ENCODE measurements around the gene MYH15. TPM values are rescaled to one million over a fixed set of nuclear protein-coding genes. Genes with fewer than 3 reads are reported as not detected.

MYH15 gene
- total RNA-seq, 6 donors from 2014 or later, result 0.20 to 7.3 (median 0.93) TPM

DNA sequence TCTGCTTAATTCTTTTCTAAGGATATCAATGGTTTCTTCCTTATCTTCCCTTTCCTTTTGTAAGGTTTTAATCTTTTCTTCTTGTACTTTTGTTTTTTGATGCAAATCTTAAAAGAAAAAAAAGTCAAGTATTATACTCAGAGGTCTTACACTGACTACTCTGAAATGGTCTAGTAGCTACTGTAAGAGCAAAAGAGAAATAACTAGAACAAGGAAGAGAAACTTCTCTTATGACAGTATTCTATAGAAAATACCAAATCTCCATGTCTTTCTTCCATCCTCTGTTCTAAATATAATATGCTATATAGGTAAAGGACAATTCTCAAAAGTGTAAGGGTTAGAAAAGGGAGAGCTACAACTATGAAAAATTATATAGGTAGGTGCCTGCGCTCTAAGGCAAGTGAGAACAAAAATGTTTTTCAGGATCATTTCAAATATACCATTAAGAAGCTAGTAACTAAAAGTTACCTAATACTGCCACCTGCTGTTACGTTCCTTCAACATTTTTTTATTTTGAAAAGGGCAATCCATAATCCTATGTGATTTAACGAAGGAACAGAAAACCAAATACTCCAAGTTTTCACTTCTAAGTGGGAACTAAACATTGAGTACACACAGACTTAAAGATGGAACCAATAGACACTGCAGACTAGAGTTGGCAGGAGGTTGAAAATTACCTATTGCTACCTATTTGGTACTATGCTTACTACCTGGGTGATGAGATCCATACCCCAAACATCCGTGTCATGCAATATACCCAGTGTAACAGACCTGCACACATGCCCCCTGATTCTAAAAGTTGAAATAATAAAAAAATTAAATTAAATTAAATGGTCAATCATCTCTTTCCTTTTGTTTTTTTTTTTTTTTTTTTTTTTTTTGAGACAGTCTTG, 42.1 kb upstream of the MYH15 start:
- H3K9me3 ChIP-seq, result no peaks in the 10 kb centered on the region
- H3K36me3 ChIP-seq, result no peaks in the 10 kb centered on the region
- H3K4me3 ChIP-seq, result no peak overlapping the region
- TF ChIP-seq POLR2AphosphoS5 (IDR thresholded peaks at IDR 0.05) (no peak), POLR2A (IDR thresholded peaks at IDR 0.05) (no peak), EP300 (IDR thresholded peaks at IDR 0.05) (no peak)
- TF ChIP-seq, protein P1, sequence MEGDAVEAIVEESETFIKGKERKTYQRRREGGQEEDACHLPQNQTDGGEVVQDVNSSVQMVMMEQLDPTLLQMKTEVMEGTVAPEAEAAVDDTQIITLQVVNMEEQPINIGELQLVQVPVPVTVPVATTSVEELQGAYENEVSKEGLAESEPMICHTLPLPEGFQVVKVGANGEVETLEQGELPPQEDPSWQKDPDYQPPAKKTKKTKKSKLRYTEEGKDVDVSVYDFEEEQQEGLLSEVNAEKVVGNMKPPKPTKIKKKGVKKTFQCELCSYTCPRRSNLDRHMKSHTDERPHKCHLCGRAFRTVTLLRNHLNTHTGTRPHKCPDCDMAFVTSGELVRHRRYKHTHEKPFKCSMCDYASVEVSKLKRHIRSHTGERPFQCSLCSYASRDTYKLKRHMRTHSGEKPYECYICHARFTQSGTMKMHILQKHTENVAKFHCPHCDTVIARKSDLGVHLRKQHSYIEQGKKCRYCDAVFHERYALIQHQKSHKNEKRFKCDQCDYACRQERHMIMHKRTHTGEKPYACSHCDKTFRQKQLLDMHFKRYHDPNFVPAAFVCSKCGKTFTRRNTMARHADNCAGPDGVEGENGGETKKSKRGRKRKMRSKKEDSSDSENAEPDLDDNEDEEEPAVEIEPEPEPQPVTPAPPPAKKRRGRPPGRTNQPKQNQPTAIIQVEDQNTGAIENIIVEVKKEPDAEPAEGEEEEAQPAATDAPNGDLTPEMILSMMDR (IDR thresholded peaks at IDR 0.05), result peak in 5 of 6 experiments; percentile 21 to 67 (median 56)
- 41 to 43% methylated on average over 4 of the region's 4 CpGs for WGBS, 2 donors
- peaks cover 0 to 11% (median 5%) of the 10 kb centered on the region in 4 donors for H3K4me1 ChIP-seq
- H3K27ac ChIP-seq, result no peak overlapping the region
- no peaks in the 10 kb centered on the region for H3K27me3 ChIP-seq
- ATAC-seq (ENCODE audit: low FRiP score in 2 of 2) (peak in 1 of 2 donors; percentile 75), DNase-seq (no peak)

DNA sequence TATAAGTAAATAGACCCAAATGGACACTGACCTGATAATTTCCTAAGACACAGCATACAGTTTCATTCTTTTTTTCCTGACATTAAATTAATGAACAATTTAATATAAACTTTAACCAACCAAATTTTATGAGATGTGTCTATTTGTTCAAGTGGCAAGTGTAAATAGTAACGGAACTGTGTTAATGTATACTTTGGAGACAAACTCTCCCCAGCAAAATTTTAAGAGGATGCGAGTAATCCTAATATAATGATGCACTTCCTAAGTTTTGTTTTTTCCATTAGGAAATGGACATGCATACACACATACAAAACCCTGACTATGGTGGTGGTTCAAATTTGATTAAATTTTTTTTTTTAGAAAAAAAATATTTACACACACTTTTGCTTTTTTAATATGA, 38.5 kb upstream of the MYH15 start:
- Histone ChIP-seq H3K27me3 (no peaks in the 10 kb centered on the region), H3K27ac (no peak overlapping the region), H3K4me1 (no peaks in the 10 kb centered on the region), H3K9me3 (no peaks in the 10 kb centered on the region), H3K4me3 (no peak overlapping the region), H3K36me3 (no peaks in the 10 kb centered on the region)
- WGBS, 2 donors, result 90 to 92% methylated on average over 2 of the region's 2 CpGs
- TF ChIP-seq POLR2AphosphoS5 (IDR thresholded peaks at IDR 0.05), result no peak
- TF ChIP-seq, protein P1 (IDR thresholded peaks at IDR 0.05), result no peak
- ATAC-seq (ENCODE audit: low FRiP score in 2 of 2), result no peak
- DNase-seq, result no peak

DNA sequence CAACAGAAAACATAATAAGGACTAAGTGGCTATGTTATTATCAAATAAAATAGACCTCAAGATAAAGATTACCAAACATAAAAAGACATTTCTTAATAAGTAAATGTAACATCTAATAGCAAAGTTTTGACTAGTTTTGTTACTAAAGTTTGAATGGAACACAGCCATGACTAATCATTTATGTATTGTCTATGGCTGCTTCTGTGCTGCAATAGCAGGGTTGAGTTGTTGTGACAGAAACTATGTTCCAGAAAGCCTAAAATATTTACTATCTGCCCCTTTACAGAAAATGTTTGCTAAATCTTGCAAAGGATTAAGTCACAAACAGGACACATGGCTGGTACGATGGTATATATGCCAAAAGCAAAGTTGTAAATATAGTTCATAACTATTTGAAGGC, 37.9 kb upstream of the MYH15 start:
- Histone ChIP-seq H3K27ac (no peak overlapping the region), H3K4me3 (no peak overlapping the region), H3K4me1 (no peaks in the 10 kb centered on the region), H3K27me3 (no peaks in the 10 kb centered on the region), H3K36me3 (no peaks in the 10 kb centered on the region), H3K9me3 (no peaks in the 10 kb centered on the region)
- no peak for ATAC-seq (ENCODE audit: low FRiP score in 2 of 2)
- TF ChIP-seq POLR2A (IDR thresholded peaks at IDR 0.05) (no peak), EP300 (IDR thresholded peaks at IDR 0.05) (no peak), POLR2AphosphoS5 (IDR thresholded peaks at IDR 0.05) (no peak)
- TF ChIP-seq, protein P1 (IDR thresholded peaks at IDR 0.05), result no peak
- WGBS, 2 donors, result 63 to 81% methylated on average over 1 of the region's 1 CpG
- DNase-seq, result no peak

DNA sequence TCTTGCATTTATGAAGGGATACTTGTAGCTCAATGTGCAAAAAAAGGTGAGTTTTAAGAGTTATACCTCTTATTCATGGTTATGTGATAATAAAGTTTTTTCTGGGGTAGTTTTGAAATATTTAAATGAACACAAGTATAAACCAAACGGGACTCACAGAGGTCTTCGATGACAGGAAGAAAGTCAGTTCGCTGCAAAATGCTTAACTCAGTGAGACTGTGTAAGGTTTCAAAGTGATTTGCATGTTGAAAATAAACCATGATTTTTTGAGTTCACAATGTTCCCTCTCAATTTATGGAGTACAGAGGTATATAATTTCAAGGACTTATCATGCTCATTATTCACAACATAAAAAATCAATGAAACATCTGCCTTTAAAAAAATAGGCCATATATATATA, 36.3 kb upstream of the MYH15 start:
- WGBS, 2 donors, result 58 to 64% methylated on average over 3 of the region's 3 CpGs
- ATAC-seq (ENCODE audit: low FRiP score in 2 of 2) (no peak), DNase-seq (no peak)
- Histone ChIP-seq H3K9me3 (no peaks in the 10 kb centered on the region), H3K4me1 (no peaks in the 10 kb centered on the region), H3K27me3 (no peaks in the 10 kb centered on the region), H3K27ac (peak overlapping the region in 2 of 4 donors; percentile 4), H3K4me3 (peak overlapping the region in 2 of 4 donors; percentile 14 to 35), H3K36me3 (no peaks in the 10 kb centered on the region)
- TF ChIP-seq POLR2AphosphoS5 (IDR thresholded peaks at IDR 0.05), result no peak
- TF ChIP-seq EP300 (IDR thresholded peaks at IDR 0.05), result no peak
- no peak for TF ChIP-seq POLR2A (IDR thresholded peaks at IDR 0.05)
- TF ChIP-seq, protein P1 (IDR thresholded peaks at IDR 0.05), result no peak

Measured in upper lobe of left lung (tissue), 6 donors.